Posterior cingulate gyrus (tissue), 11 donors: ENCODE results near the gene ZNF385B.
"Not testable (repeated sequence)": the region's sequence is repeated elsewhere in the genome, so short reads cannot be mapped to it uniquely, and the experiment has no call there.

ENCODE experiments used
- DNase-seq, 10 donors: peaks; one replicate each; pipeline versions ENCODE4 v3.0.0 to v3.0.0-alpha.2; 2020 to 2021; ENCODE audit warnings: mixed read lengths in 3 of 10
- intact Hi-C: fragments of 100-400 bp; cut with DNase I; formaldehyde crosslinking; loops from one replicate; pipeline ENCODE4 v1.15.1; 2023

ZNF385B gene

GRCh38 chr2:179460181-179460929 lies 401.1 kb downstream of the ZNF385B start:
- peak in 1 of 10 donors; percentile 8 for DNase-seq
- intact Hi-C loops = no loop called here

GRCh38 chr2:179458113-179458512 lies 403.3 kb downstream of the ZNF385B start:
- intact Hi-C loops, DNase-seq: not testable (repeated sequence)

- DNase-seq = no peak
- intact Hi-C loops = no loop called here
These were observed 405.6 kb downstream of the ZNF385B start for GRCh38 chr2:179455824-179456223.

- intact Hi-C loops = no loop called here
- no peak for DNase-seq
These were observed 406.3 kb downstream of the ZNF385B start for GRCh38 chr2:179455172-179455524.

- no peak for DNase-seq
- intact Hi-C loops = no loop called here
These were observed 406.8 kb downstream of the ZNF385B start for GRCh38 chr2:179454443-179455171.

- intact Hi-C loops = no loop called here
- no peak for DNase-seq
These were observed 412.4 kb downstream of the ZNF385B start for GRCh38 chr2:179449010-179449409.

GRCh38 chr2:179447839-179448447 lies 413.5 kb downstream of the ZNF385B start:
- no peak for DNase-seq
- intact Hi-C loops = no loop called here

GRCh38 chr2:179447421-179447820 lies 414.0 kb downstream of the ZNF385B start:
- intact Hi-C loops = no loop called here

GRCh38 chr2:179446476-179447141 lies 414.8 kb downstream of the ZNF385B start:
- DNase-seq = peak in 1 of 10 donors; percentile 64
- intact Hi-C loops = no loop called here

More at GRCh38 chr2:179447421-179447820, 414.0 kb downstream of the ZNF385B start:
- no peak for DNase-seq

GRCh38 chr2:179444056-179444455 lies 417.4 kb downstream of the ZNF385B start:
- peak in 2 of 10 donors; percentile 8 to 70 for DNase-seq

GRCh38 chr2:179443180-179443579 lies 418.2 kb downstream of the ZNF385B start:
- intact Hi-C loops = no loop called here
- DNase-seq = peak in 2 of 10 donors; percentile 34 to 57

More at GRCh38 chr2:179444056-179444455, 417.4 kb downstream of the ZNF385B start:
- intact Hi-C loops = no loop called here

- no peak for DNase-seq
- intact Hi-C loops = no loop called here
These were observed 419.2 kb downstream of the ZNF385B start for GRCh38 chr2:179442206-179442605.

- DNase-seq = no peak
- intact Hi-C loops = no loop called here
These were observed 419.9 kb downstream of the ZNF385B start for GRCh38 chr2:179441551-179441950.

GRCh38 chr2:179440642-179441251 lies 420.7 kb downstream of the ZNF385B start:
- DNase-seq = no peak
- intact Hi-C loops = no loop called here

- DNase-seq = no peak
- intact Hi-C loops = no loop called here
These were observed 422.8 kb downstream of the ZNF385B start for GRCh38 chr2:179438654-179439053.

GRCh38 chr2:179437430-179437829 lies 424.0 kb downstream of the ZNF385B start:
- DNase-seq = no peak
- intact Hi-C loops = no loop called here

- intact Hi-C loops = no loop called here
- DNase-seq = no peak
These were observed 425.8 kb downstream of the ZNF385B start for GRCh38 chr2:179435566-179435965.

- DNase-seq = no peak
- intact Hi-C loops = no loop called here
These were observed 426.4 kb downstream of the ZNF385B start for GRCh38 chr2:179435000-179435399.

GRCh38 chr2:179434357-179434756 lies 427.1 kb downstream of the ZNF385B start:
- no peak for DNase-seq
- intact Hi-C loops = no loop called here

GRCh38 chr2:179432751-179433150 lies 428.7 kb downstream of the ZNF385B start:
- intact Hi-C loops = no loop called here
- DNase-seq = no peak
